Thyroid gland (tissue), 4 donors: Measurements from ENCODE around the gene ORC6.
"Not testable (repeated sequence)": the region's sequence is repeated elsewhere in the genome, so short reads cannot be mapped to it uniquely, and the experiment has no call there.

ENCODE experiments used
- CTCF ChIP-seq, 6 experiments: fragments of 200-600 bp in 3 of 6; fragments of 450-650 bp in 3 of 6; sonication (generic) in 3 of 6; IDR thresholded peaks; one replicate each; pipeline ENCODE4 v1.5.1; 2016 to 2019; ENCODE audit warnings: antibody characterized with exemption in 6 of 6, mild to moderate bottlenecking in 2 of 6, inconsistent platforms in 1 of 6, moderate library complexity in 1 of 6
- POLR2A ChIP-seq, 2 donors: fragments of 450-650 bp; IDR thresholded peaks; one replicate each; pipeline ENCODE4 v1.6.1; 2017; ENCODE audit warnings: antibody characterized with exemption in 2 of 2, mild to moderate bottlenecking in 2 of 2, moderate library complexity in 1 of 2

GRCh38 chr16:46681867-46682266 lies 7.6 kb upstream of the ORC6 start:
- TF ChIP-seq CTCF, POLR2A (IDR thresholded peaks at IDR 0.05): not testable (repeated sequence)
